Hepatocyte (in vitro differentiated cells): Measurements from ENCODE around the gene CRIM1.

Experiments used
- EZH2 ChIP-seq: fragments of 200-600 bp; sonication (generic); IDR thresholded peaks from 2 replicates; pipeline ENCODE4 v1.6.1; 2016; ENCODE audit warnings: antibody characterized with exemption, mild to moderate bottlenecking, borderline replicate concordance
- TF ChIP-seq, protein P1 (sequence below): fragments of 200-600 bp; sonication (generic); IDR thresholded peaks from 2 replicates; pipeline ENCODE4 v1.5.1; 2016; ENCODE audit warnings: antibody characterized with exemption, mild to moderate bottlenecking; ENCODE audit not compliant: poor library complexity

DNA sequence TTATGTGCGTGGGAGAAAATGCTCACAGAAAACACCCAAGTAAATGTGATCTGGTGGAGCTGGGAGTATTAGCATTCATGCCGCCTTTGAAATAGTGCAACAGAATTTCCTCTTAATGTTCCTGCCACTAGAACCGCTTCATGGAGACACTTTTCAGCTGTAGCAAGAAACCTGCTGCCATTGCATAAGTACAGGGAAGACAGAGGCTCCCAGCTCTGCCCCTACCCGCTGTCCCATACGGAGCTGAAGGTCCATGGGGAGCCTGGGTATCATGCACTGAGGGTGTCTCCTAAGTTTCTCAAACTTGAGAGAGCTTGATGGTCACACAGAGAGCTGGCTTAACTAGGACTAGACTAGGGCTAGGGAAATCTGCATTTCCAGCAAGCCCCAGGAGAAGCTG, 49.6 kb downstream of the CRIM1 start:
- TF ChIP-seq, protein P1, sequence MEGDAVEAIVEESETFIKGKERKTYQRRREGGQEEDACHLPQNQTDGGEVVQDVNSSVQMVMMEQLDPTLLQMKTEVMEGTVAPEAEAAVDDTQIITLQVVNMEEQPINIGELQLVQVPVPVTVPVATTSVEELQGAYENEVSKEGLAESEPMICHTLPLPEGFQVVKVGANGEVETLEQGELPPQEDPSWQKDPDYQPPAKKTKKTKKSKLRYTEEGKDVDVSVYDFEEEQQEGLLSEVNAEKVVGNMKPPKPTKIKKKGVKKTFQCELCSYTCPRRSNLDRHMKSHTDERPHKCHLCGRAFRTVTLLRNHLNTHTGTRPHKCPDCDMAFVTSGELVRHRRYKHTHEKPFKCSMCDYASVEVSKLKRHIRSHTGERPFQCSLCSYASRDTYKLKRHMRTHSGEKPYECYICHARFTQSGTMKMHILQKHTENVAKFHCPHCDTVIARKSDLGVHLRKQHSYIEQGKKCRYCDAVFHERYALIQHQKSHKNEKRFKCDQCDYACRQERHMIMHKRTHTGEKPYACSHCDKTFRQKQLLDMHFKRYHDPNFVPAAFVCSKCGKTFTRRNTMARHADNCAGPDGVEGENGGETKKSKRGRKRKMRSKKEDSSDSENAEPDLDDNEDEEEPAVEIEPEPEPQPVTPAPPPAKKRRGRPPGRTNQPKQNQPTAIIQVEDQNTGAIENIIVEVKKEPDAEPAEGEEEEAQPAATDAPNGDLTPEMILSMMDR = no peak
- TF ChIP-seq EZH2 = no peak
